ENCODE results near the gene ORC5.

The ORC5 gene

DNA sequence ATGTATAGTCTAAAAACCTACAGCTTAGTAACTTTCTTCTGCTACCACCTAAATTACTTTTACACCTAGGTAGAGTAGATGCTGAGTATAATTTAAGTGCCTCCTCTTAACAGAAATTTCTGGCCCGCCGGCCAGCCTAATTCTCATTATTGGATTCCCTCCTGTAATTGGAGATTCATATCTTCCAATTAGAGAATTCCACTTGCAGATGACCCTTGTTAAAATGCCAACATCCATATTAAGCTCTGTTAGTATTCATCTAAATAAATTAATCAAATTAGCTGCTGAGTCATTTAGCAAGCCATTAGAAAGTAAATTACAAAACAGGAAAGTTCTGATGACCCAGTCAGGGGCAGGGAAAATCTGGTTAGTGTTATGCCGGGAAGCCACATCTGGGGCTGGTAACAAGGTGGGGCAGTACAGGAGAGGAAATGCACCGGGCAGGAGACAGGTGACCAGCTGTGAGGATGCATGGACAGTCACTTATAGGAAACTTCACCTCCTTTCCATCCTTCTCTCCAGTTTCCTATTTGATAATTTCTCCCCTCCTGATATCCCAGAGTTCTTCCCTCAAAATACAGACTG lies 82.8 kb downstream of the ORC5 start:
- DNase-seq (ENCODE audit: low read depth) = no peak

DNA sequence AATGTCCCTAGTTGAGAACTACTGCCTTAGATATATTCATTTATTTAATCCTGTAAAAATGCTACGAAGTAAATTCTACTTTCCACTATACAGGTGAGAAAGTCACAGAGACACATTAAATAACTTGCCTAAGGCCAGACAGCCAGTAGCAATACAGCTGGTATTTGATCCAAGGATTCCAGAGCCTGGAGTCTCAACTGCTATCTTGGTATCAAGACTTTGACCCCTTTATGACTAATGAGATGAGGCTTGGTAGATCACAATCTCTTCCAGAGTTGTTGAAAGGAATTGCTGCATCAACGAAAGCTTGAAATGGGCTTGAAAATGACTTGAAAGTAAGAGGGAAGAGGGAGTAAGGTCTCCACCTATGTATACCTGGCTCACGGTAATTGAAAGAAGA lies 83.3 kb downstream of the ORC5 start:
- no peak for DNase-seq (ENCODE audit: low read depth)

DNA sequence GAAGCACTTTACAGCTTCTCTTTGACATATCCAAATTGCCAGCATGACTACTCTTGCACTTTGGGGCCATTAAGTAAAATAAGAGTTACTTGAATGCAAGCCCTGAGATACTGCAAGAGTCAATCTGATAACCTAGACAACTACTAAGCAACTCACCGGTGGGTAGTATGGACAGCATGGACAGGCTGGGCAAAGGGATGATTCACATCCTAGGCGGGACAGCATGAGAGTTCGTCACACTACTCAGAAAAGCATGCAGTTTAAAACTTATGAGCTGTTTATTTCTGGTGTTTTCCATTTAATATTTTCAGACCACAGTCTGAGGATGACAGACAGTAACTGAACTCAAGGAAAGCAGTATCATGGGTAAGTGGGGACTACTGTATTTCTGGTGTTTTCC lies 84.0 kb downstream of the ORC5 start:
- no peak for DNase-seq (ENCODE audit: low read depth)

DNA sequence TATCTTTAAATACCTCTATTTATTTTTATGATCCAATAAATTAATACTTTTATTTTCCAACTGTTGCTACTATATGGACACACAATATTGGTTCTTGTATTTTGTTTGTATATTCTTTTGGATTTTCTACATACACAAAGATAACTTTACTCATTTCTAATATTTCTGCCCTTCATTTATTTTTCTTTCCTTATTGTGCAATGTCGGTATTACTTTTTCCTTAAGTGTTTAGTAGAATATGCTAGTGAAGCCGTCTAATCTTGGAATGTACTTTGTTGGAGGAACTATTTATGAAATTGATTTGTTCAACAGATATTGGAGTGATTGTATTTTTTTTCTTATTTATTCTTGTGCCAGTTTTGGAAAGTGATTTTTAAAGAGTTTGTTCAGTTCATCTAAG lies 94.0 kb downstream of the ORC5 start:
- DNase-seq (ENCODE audit: low read depth) = no peak

DNA sequence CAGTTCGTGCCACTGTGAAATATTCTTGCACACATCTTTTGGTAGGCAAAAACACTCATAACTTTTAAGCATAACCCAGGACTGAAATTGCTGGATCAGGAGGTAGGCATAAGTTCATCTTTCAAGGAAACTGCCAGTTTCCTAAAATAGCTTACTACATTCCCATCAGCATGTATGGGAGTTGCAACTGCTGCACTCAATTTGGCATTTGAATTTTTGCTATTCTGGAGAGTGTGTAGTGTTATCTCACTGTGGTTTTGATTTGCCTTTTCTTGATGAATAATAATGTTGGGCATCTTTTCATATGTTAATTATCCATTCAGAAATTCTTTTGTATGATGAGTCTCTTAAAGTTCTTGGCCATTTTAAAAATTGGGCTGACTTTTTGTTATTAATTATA lies 95.2 kb downstream of the ORC5 start:
- DNase-seq (ENCODE audit: low read depth) = no peak

DNA sequence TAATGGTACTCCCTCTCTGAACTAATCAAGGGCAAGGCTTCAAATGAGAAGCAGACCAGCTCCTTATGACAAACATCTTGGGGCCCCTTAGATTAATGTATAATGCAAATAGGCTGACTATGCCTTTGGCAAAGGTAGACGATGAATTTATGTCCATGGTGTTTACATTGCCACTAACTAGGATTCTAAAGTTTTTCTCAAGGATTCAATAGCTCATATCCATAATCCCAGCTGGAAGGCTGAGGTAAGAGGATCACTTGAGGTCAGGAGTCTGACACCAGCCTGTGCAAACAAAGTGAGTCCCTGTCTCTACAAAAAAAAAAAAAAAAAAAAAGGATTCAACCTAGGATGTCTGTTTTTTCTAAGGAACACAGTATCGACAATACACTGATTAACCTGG lies 96.5 kb downstream of the ORC5 start:
- no peak for DNase-seq (ENCODE audit: low read depth)

DNA sequence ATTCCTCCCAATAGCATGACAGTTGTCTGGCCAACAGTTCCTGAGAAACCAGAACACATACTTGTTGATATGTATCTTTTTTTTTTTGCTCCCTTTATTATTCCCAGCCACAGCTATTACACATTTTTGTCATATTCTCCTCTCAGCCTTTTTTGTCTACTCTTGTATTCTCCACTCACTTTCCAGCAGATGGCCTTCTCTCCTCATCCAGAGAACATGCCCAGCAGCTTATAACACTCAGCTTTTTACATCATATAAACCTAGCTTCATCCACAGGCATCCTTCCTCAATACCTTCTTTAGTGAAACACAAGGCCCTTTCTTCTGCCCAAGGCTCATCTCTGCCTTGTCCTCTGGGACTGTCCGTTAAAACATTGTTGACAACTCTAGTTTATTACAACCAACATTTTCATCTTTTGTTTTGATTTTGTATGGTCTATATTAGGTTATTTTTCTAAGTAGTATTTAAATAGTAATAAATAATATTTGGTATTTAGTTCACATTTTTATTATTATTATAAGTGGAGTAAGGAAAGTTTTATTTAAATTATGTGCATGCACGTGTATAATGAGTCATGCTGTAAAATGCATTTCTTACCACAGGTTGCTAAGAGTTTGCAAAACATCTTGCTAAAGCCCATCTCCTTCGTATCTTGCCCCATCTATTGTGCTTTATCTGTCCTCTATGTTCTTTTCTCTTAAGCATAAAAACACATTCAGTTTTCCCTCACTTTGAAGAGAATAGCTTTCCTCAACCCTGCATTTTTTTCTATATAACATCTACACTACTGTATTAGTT lies 101.5 kb downstream of the ORC5 start:
- no peak for DNase-seq (ENCODE audit: low read depth)

DNA sequence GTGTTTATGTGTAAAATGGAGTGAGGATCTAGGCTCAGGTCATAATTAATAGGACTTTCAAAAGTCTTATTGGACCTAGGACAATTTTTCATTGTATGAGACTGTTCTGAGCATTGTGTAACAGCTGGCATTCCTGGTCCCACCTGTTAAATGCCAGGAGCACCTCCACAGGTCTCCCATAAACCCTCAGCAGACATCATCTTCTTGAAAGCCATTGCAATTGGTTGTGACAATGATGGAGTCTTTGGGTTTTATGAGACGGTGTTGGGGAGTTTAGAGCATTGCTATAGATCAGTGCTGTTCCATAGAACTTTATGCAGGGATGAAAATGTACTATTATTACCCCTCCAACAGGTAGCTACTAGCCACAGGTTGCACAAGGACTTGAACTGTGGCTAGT lies 108.9 kb downstream of the ORC5 start:
- no peak for DNase-seq (ENCODE audit: low read depth)

DNA sequence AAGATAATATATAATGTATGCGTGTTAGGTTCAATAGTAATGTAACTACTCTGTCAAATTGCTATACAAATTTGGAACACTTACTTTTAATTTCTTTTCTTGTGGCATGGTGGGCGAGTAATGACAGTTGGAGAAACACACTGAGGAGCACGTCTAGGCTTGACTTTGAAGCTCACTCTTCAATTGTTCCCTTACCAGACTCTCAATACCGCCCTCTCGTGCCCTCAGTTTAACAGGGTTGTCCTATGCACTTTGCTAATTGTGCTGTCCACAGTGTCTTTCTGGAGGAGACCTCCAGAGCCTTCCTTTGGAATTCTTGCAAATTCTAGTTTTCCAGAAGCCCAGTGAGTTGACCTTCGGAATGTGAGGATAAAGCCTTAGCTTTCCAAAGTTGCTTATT lies 111.1 kb downstream of the ORC5 start:
- DNase-seq (ENCODE audit: low read depth) = no peak

DNA sequence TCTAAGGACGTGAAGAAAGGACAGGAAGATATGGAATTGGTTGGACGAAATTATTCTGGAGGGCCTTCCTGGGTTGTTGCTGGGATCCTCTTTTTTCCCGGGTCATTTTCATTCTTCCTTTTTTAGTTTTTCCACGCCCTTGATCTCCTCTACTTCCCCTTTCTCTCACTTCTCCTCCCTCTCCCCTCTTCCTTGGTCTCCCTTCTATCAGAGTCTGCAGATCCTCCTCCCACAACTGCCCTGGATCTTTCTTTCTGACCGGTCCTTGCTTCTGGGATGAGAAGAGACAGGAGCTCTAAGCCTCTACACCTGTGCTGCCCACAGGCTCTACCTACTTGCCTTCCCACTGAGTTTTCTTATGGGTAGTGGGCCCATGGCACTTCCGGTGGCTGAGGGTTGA lies 114.7 kb downstream of the ORC5 start:
- no peak for DNase-seq (ENCODE audit: low read depth)

DNA sequence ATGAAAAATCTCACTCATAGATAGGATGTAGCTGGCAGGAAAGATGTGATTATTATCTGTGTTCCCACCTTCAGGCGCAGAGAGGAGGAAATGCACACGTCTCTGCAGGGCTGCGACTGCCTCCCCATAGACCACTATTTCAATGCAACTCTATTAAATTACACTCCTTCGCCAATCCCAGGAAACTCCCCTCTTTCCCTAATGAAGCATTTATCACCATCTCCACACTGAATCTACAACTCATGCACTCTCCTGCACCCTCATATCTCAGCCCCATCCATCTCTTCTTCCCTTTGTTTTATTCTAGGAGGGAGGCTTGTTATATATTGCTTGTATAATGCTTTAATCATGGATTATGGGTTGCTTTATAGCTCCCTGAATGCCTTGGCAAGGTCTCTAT lies 116.6 kb downstream of the ORC5 start:
- DNase-seq (ENCODE audit: low read depth) = no peak

DNA sequence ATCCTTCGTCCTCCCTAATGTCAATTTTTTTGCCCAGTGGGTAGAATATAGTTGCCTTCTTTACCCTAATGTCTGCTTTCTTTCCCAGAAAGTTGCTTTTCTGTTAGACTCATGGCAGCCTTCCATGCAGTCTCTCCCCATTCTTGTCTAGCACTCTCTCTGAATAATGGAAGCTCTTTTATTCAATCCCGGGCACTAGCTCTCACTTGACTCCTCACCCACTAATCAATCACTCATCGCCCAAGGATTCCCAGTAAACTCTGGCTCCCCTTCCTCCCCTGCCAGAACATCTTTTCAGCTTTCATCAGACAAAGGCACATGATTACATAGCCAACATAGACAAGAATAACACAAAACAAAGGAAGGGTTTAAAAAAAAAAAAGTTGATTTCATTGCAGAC lies 118.2 kb downstream of the ORC5 start:
- DNase-seq (ENCODE audit: low read depth) = no peak

DNA sequence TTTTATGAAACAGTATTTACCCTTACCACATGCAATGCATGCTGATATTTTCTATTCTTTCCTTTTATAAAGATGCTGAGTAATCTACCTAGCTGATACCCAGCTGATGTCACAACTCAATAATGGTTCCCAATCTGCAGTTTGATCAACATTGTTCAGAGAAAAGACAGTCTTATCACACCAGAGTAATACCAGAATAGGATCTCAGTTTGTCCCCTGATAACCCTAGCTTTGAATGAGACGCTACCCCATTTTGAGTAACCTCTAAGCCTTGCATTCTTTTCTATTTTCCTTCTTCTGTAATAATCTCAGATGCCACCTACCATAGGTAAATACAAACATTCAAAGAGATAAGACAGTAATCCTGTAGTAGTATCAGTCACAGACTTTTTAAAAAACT lies 118.8 kb downstream of the ORC5 start:
- DNase-seq (ENCODE audit: low read depth) = no peak

Data from fibroblast of the conjunctiva (primary cell).